ENCODE measurements around the gene ENTHD1.
"Not testable (repeated sequence)": the region's sequence is repeated elsewhere in the genome, so short reads cannot be mapped to it uniquely, and the experiment has no call there.

The ENTHD1 gene

DNA sequence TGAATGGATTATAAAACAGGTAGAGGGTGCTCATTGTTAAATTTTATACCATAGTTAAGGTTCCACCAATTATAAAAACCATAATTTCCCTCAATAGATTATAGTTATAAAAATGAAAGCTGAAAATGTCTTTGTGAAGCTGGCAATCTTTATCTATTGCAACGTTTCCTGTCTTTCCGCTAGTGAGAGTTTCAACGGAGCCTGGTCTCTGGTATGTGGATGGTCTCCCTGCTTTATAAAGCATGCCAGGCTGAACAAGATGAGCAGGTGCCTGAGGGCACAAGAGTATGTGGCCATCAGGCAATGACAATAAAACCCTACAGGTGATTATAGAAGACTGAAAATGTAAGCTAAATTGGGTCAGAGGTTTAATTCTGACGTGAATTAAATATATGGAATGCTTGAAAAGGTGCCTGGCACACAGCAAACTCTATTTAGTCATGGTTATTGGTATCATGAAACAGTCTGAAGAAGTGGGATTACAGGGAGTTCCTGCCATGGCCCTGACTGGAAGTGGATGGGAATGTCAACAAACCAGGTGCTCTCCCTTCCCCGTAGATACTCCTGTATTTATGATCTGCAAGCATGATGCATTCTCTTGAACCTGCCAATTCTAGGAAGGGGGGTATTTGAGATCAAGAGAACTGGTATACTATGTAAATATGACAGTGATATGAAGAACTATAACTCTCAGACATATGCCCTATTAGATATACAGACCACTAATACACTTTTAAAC is 115.7 kb downstream of the ENTHD1 start:
- no peak for DNase-seq (ENCODE audit: low spot score)

- DNase-seq (ENCODE audit: low spot score), result no peak
Observed at GRCh38 chr22:39776295-39777009, 117.1 kb downstream of the ENTHD1 start.

- DNase-seq (ENCODE audit: low spot score), result no peak
Observed at GRCh38 chr22:39773976-39774539, 119.5 kb downstream of the ENTHD1 start.

- DNase-seq (ENCODE audit: low spot score), result no peak
Observed at GRCh38 chr22:39773503-39773902, 120.1 kb downstream of the ENTHD1 start.

DNA sequence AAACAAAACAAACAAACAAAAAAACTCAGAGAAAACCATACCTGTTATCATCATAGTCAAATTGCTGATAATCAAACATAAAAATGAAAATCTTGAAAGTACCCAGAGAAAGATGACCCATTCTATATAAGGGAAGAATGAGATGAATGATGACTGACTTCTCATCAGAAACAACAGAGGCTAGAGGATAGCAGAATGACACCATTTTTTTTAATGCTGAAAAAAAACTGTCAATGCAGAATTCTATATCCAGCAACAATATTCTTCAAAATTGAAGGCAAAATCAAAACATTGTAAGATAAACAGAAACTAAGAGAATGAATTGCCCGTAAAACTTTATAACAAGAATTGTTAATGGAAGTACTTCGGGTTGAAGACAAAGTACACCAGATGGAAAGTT is 122.1 kb downstream of the ENTHD1 start:
- DNase-seq (ENCODE audit: low spot score), result no peak

DNA sequence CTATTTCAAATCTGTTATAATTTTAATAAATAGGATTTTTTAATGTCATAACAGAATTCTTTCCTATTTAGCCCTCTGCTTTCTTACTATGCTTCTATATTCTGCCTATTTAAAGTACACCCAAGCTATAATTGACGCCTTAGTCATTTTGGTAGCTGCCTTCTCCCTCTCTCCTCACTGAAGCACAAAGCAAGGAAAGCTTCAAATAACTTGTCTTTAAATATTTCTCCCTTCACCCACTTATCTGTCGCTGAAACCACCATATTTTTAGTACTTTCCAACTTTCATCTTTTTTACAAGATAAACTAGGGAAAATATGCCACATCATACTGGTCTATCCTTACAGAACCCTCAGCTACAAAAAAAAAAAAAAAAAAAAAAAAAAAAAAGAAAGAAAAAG is 127.9 kb downstream of the ENTHD1 start:
- no peak for DNase-seq (ENCODE audit: low spot score)

- no peak for DNase-seq (ENCODE audit: low spot score)
Observed at GRCh38 chr22:39765046-39765445, 128.5 kb downstream of the ENTHD1 start.

GRCh38 chr22:39763276-39763675 is 130.3 kb downstream of the ENTHD1 start:
- DNase-seq (ENCODE audit: low spot score), result no peak

GRCh38 chr22:39750759-39751158 is 142.8 kb downstream of the ENTHD1 start:
- no peak for DNase-seq (ENCODE audit: low spot score)

DNA sequence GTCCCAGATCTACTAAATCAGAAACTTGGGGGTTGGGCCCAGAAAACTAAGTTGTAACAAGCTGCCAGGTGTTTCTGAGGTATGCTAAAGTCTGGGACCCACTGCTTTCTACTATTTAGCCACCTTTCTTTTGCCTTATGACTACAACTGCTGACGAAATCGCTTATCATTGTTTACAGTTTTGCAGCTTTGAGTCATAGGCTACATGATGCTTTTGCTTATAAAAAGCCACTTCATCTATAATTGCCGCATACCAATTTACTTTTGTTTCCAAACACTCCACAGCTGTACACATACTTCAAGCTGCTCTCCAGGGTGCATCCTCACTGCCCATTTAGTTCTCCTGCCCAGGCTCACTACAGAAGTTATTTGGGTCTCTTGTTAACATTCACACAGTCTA is 144.7 kb downstream of the ENTHD1 start:
- DNase-seq (ENCODE audit: low spot score), result no peak

DNA sequence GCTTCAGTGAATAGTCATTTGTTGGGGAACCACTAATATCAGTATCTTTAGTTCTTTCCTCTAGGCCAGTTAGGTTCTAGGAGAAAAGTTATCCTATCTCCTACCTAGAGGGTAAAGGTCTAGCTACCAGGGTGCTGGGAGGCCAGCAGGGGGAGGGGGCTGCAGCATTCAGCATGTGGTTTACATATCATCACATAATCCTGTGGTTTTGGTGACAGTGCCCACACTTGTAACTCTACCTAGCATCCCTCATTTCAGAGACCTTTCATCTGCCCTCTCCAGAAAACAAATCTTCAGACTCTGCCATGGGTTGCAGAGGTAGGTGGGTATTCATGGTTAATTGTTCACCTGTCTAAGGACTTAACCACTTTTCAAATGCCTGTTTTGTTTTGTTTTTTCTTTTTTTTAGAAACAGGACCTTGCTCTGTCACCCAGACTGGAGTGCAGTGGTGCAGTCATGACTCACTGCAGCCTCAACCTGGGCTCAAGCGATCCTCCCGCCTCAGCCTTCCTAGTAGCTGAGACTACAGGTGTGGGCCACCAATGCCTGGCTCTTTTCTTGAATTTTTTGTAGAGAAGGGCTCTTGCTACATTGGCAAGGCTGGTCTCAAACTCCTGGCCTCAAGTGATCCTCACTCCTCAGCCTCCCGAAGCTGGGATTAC is 146.8 kb downstream of the ENTHD1 start:
- DNase-seq (ENCODE audit: low spot score), result no peak

GRCh38 chr22:39745789-39746188 is 147.8 kb downstream of the ENTHD1 start:
- no peak for DNase-seq (ENCODE audit: low spot score)

DNA sequence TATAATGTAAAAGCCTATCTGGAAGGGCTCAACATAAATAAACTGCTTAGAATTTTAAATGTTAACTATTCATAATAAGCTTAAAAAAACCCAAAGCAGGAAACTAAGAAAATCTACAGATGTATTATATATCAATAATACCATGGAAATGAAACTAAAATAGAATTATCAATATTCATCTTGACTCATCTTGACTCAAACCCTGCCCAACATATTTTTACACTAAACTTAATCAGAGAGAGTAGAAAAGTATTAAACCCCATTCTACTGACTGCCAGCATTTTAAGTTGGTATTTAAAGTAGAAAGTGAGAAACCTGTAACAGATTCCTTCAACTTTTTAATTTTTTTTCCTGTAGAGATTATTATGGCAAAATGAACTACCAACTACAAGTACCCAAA is 149.2 kb downstream of the ENTHD1 start:
- no peak for DNase-seq (ENCODE audit: low spot score)

- DNase-seq (ENCODE audit: low spot score), result no peak
Observed at GRCh38 chr22:39743935-39744334, 149.6 kb downstream of the ENTHD1 start.

GRCh38 chr22:39739338-39740027 is 154.1 kb downstream of the ENTHD1 start:
- no peak for DNase-seq (ENCODE audit: low spot score)

- no peak for DNase-seq (ENCODE audit: low spot score)
Observed at GRCh38 chr22:39738746-39739145, 154.8 kb downstream of the ENTHD1 start.

- DNase-seq (ENCODE audit: low spot score), result no peak
Observed at GRCh38 chr22:39735776-39736175, 157.8 kb downstream of the ENTHD1 start.

DNA sequence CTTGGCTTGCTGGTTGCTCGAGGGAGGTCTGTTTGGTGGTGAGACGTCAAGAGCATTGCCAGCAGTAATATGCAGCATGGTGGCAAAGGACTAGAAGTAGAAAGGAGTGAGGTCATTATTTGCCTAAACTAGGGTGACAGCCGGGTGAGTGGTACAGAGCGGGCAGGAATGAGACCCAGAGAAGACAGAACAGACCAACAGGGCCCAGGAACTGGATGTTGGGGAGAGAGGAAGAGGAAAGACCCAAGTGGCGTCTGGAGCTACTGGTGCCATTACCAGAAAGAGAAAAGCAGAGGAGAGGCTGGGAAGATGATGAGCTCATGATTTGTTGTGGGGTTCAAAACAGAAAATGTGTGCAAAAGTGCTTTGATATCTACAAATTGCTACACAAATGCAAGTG is 158.7 kb downstream of the ENTHD1 start:
- DNase-seq (ENCODE audit: low spot score), result no peak

- DNase-seq (ENCODE audit: low spot score), result not testable (repeated sequence)
Observed at GRCh38 chr22:39734046-39734445, 159.5 kb downstream of the ENTHD1 start.

DNA sequence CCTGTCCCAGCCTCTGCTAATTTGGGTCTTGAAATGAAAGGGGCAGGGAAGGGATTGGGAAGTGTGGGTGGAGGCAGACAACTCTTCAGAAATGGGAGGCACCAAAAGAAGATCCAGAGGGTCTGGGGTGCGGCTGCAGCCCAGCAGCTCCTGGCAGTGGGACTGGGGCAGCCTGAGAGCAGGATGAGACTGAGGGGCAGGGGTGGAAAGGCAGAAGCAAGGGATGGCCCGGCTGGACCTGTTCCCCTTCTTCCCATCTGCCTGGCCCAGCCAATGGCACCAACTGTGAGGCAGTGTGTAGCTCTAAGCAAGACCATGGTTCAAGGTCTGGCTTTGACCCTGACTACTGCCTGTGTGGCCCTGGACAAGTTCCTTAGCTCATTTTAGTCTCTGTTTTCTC is 160.4 kb downstream of the ENTHD1 start:
- peak; percentile 38 for DNase-seq (ENCODE audit: low spot score)

GRCh38 chr22:39732625-39733024 is 160.9 kb downstream of the ENTHD1 start:
- peak; percentile 25 for DNase-seq (ENCODE audit: low spot score)

DNA sequence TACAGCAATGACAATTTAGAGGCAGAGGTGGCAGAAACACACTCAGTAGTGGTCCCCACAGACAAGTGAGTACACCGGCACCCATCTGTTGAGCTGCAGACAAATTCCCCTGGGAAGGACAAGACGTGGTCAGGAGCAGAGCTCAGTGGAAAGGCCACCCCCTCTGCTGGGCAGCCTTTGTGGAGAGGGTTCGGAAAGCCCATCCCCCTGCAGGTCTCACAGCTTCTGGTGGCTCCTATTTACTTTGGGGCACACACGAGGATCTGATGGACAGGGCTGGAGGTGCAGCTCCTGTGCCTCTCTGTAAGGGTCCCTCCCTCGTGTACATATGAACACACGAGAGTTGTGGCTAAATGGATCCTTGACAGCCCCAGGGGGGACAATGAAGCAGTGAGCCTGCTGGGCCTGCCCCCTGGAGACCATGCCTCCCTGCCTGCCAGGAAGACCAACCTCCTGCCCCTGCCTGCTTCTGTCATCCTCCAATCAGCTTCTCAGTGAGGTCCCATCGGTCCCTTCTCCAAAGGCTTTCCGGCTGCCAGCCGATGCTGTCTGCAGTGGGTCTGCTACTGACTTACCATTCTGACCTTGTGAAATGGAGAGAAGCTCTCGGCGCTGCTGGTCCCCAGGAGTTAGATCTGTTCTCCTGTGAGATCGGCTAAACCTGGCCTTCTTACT is 161.5 kb downstream of the ENTHD1 start:
- peak; percentile 36 for DNase-seq (ENCODE audit: low spot score)
